ENCODE results near the gene GATB.

Gene GATB, protein sequence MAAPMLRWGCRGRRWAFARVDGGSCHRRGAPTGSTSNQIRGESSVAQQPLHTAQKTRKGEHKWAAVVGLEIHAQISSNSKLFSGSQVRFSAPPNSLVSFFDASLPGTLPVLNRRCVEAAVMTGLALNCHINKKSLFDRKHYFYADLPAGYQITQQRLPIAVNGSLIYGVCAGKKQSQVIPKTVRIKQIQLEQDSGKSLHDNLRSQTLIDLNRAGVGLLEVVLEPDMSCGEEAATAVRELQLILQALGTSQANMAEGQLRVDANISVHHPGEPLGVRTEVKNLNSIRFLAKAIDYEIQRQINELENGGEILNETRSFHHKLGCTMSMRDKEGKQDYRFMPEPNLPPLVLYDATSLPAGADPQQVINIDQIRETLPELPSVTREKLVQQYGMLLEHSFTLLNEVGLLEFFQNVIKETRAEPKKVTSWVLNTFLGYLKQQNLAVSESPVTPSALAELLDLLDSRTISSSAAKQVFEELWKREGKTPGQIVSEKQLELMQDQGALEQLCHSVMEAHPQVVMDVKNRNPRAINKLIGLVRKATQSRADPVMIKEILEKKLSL

GRCh38 chr4:151760712-151761661 lies at the start of gene GATB:
TSS of gene GATB (minus strand) at chr4:151761007. CDS start at chr4:151760982, 25 bp downstream.
- DNase-seq: peak; percentile 95 to 97

DNA sequence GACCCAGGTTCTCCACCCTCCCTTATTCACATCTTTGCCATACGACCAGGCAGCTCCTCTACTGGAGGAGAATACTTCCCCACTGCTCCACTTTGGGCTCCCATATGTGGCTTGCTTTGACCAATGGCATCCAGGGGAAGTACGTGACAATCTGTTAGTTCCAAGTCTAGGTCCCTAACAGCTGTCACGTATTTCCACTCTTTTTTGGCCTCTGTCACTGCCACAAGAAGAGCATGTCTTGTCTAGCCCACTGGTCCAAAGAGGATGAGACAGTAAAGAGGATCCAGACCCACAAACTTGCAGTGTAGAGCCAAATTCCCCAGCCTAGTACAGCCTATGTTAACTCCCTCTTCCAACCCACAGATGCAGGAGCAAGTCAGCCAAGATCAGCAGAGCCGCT lies 49.7 kb upstream of the GATB start:
- DNase-seq: no peak

DNA sequence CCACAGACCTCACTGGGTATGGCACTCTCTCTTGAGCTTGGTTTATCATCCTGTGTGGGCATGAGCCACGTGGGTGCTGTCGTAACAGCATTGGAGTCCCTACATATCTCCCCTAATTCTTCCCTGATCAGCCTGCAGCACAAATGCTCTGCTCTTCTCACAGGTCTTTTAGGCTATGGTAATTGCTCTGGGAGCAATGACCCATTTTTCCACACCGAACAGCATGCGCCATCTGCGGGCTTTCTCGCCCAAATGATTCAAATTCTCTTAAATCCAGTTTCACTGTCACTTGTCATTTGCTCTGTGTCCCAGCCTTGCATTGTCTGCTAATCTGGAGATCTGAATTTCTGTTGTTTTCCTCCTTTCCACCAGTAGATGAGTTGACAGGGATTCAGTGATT lies 48.9 kb upstream of the GATB start:
- DNase-seq: no peak

GRCh38 chr4:151808542-151808941 lies 47.7 kb upstream of the GATB start:
- no peak for DNase-seq

GRCh38 chr4:151808120-151808529 lies 47.3 kb upstream of the GATB start:
- no peak for DNase-seq

DNA sequence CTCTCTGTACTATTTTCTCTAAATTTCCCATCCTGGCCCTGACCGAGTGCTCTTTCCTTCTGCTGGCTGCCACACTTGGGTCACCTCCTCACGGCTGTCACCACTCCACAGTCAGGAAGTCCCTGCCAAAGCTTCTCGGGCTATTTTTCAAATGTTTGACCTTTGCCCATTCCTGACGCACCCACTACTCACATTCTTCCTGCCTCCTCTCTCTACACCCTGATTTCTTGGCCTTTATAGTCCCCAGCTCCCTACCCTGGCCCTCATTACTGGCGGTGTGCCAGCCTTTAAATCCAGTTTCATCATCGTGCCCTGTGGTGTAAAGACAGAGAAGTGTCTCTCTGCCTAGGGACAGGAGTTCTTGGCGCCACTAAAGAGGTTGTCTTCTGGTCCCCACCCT lies 46.4 kb upstream of the GATB start:
- no peak for DNase-seq

GRCh38 chr4:151806511-151806927 lies 45.7 kb upstream of the GATB start:
- no peak for DNase-seq

GRCh38 chr4:151804821-151805220 lies 44.0 kb upstream of the GATB start:
- DNase-seq: no peak

DNA sequence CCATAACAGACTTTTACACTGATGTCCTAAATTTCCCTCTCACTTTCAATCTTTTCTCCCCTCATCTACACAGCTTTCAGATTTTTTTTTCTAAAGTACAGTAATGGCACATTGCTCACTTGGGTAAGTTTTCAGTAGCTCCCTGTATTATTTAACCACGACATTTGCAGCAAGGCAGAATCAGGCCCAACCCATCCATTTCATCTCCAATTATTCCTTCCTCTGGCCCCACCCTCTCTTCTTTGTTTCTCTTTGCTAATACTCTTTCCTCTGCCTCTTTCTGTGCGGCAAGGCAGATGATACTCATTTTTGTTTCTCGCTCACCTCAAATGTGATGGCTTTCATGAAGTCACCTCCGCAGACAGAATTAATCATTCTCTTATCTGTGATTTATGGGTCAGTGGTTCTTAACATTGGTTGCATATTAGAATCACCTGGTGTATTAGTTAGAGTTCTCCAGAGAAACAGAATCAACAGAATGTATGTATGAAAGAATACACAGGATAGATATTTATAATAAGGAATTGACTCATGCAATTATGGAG lies 43.4 kb upstream of the GATB start:
- no peak for DNase-seq

- no peak for DNase-seq
Observed at GRCh38 chr4:151803246-151803645, 42.4 kb upstream of the GATB start.

- peak in 1 of 2 experiments; percentile 16 for DNase-seq
Observed at GRCh38 chr4:151801547-151802516, 41.0 kb upstream of the GATB start.

- no peak for DNase-seq
Observed at GRCh38 chr4:151799417-151800012, 38.7 kb upstream of the GATB start.

GRCh38 chr4:151798678-151799416 lies 38.0 kb upstream of the GATB start:
- no peak for DNase-seq

- no peak for DNase-seq
Observed at GRCh38 chr4:151797853-151798252, 37.0 kb upstream of the GATB start.

- DNase-seq: no peak
Observed at GRCh38 chr4:151797131-151797530, 36.3 kb upstream of the GATB start.

- no peak for DNase-seq
Observed at GRCh38 chr4:151796106-151796505, 35.3 kb upstream of the GATB start.

DNA sequence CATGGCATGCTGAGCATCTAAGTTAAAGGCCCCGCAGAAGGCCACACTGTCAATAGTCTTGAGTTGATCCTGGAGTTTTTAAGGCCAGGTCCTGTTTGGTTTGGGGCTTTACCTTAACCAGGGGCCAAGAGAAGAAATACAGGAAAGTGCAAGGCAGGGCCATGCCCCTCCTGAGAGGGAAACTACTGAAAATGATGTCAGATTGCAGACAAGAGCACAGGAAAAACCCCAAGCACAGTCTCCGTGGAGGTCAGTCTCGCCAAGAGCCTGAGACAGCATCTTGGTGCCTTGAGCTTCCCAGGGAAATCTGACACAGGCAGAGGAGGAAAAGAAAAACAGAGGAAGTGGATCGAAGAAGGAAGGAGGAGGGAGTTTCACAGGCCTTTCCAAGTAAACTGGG lies 32.2 kb upstream of the GATB start:
- DNase-seq: no peak

- DNase-seq: no peak
Observed at GRCh38 chr4:151792530-151792929, 31.7 kb upstream of the GATB start.

- no peak for DNase-seq
Observed at GRCh38 chr4:151788021-151788420, 27.2 kb upstream of the GATB start.

GRCh38 chr4:151786158-151786495 lies 25.3 kb upstream of the GATB start:
- no peak for DNase-seq

Measured in NCI-H1930 (cell line).